WERI-Rb-1 (cell line): ENCODE results near the gene TBRG1.

Source experiments
- DNase-seq: peaks from one replicate; pipeline ENCODE4 v3.0.0-alpha.2; 2020
- H3K27ac ChIP-seq: fragments of 250-450 bp; sonication (Bioruptor Pico); 2 replicates; pipeline ENCODE4 v1.5.1; 2020; ENCODE audit warnings: mild to moderate bottlenecking, moderate library complexity
- H3K27me3 ChIP-seq: fragments of 250-450 bp; sonication (Bioruptor Pico); 2 replicates; pipeline ENCODE4 v1.5.1; 2021; ENCODE audit warnings: mild to moderate bottlenecking, low read depth, moderate library complexity; ENCODE audit not compliant: insufficient read depth, severe bottlenecking
- H3K36me3 ChIP-seq: fragments of 250-450 bp; sonication (Bioruptor Pico); 2 replicates; pipeline ENCODE4 v1.5.1; 2020; ENCODE audit warnings: mild to moderate bottlenecking, moderate library complexity
- H3K4me3 ChIP-seq: 2 replicates; pipeline ENCODE4 v1.5.1; 2011; ENCODE audit warnings: low read depth, mild to moderate bottlenecking, control low read depth, low read length
- H3K9me3 ChIP-seq: fragments of 250-450 bp; sonication (Bioruptor Pico); 2 replicates; pipeline ENCODE4 v1.5.1; 2021; ENCODE audit warnings: mild to moderate bottlenecking, moderate library complexity; ENCODE audit not compliant: severe bottlenecking
- CTCF ChIP-seq: IDR thresholded peaks from 2 replicates; pipeline ENCODE4 v1.5.1; 2011; ENCODE audit warnings: low read depth, mild to moderate bottlenecking, control low read depth, inconsistent platforms, low read length

TBRG1 gene

DNA sequence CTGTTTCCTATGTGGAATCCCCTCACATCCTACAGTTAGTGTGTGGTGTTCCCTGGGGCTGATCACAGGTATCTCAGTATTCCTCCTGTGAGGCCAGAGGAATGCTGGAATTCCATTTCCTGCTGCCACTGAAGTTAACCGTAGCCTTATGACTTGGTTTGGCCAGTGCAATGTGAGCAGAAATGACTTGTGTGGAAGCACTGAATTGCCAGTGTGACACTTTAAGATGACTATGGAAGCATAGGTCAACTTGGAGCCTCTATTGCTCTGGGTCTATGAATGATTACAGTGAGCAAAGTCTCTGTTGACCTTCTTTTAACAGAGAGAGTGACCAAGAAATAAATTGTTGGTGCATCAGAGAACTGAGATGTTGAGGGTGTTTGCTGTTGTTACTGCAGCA, 16.5 kb downstream of the TBRG1 start:
- peaks cover 19% of the 10 kb centered on the region for H3K36me3 ChIP-seq
- no peak for TF ChIP-seq CTCF
- DNase-seq: no peak
- H3K27ac ChIP-seq: no peak overlapping the region
- H3K4me3 ChIP-seq: no peak overlapping the region
- peaks cover 5% of the 10 kb centered on the region for H3K9me3 ChIP-seq
- no peaks in the 10 kb centered on the region for H3K27me3 ChIP-seq

GRCh38 chr11:124640666-124641065, 18.0 kb downstream of the TBRG1 start:
- peaks cover 5% of the 10 kb centered on the region for H3K9me3 ChIP-seq
- no peak overlapping the region for H3K4me3 ChIP-seq
- no peak for TF ChIP-seq CTCF
- H3K27me3 ChIP-seq: no peaks in the 10 kb centered on the region
- H3K36me3 ChIP-seq: peaks cover 6% of the 10 kb centered on the region
- DNase-seq: peak; percentile 20
- no peak overlapping the region for H3K27ac ChIP-seq

DNA sequence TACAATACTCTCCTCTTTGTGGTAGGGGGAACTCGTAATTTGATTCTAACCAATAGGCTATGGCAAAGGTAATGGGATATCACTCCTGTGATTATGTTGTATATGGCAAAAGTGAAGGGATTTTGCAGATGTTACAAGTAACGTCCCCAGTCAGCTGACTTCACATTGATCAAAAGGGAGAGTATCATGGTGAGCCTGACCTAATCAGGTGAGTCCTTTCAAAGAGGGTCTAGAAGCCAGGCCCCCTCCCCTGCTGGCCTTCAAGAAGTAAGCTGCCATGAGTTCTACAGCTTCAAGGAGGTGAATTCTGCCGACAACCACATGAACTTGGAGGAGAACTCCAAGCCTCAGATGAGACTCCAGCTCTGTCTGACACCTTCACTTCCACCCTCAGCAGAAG, 20.0 kb downstream of the TBRG1 start:
- no peak for TF ChIP-seq CTCF
- peaks cover 5% of the 10 kb centered on the region for H3K9me3 ChIP-seq

DNA sequence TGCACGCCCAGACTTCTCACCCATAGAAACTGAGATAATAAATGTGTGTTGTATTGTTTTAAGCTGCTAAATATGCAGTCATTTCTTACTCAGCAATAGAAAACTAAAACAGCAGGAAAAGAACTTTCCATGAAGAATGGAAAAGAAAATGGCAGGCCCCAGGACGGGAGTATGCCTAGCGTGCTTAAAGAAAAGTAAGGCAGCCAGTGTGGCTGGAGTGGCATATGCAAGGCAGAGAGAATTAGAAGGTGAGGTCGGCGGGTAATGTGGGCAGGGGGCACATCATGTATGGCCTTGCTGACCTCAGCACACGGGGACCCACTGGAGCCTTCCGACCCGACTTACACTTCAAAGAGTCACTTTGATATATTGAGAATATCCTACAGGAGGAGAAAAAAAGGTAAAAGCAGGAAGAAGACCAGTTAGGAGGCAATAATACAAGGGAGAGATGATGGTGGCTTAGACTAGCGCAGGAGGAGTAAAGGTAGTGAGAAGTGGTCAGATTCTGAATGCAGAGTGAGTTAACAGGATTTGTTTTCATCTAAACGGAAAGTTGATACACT, 20.5 kb downstream of the TBRG1 start:
- Histone ChIP-seq H3K4me3 (no peak overlapping the region), H3K36me3 (no peaks in the 10 kb centered on the region), H3K9me3 (peaks cover 5% of the 10 kb centered on the region), H3K27me3 (no peaks in the 10 kb centered on the region), H3K27ac (no peak overlapping the region)
- TF ChIP-seq CTCF: no peak
- DNase-seq: no peak

More for the DNA sequence above, 20.0 kb downstream of the TBRG1 start:
- H3K36me3 ChIP-seq: no peaks in the 10 kb centered on the region
- no peak overlapping the region for H3K27ac ChIP-seq
- H3K4me3 ChIP-seq: no peak overlapping the region
- DNase-seq: no peak
- no peaks in the 10 kb centered on the region for H3K27me3 ChIP-seq

DNA sequence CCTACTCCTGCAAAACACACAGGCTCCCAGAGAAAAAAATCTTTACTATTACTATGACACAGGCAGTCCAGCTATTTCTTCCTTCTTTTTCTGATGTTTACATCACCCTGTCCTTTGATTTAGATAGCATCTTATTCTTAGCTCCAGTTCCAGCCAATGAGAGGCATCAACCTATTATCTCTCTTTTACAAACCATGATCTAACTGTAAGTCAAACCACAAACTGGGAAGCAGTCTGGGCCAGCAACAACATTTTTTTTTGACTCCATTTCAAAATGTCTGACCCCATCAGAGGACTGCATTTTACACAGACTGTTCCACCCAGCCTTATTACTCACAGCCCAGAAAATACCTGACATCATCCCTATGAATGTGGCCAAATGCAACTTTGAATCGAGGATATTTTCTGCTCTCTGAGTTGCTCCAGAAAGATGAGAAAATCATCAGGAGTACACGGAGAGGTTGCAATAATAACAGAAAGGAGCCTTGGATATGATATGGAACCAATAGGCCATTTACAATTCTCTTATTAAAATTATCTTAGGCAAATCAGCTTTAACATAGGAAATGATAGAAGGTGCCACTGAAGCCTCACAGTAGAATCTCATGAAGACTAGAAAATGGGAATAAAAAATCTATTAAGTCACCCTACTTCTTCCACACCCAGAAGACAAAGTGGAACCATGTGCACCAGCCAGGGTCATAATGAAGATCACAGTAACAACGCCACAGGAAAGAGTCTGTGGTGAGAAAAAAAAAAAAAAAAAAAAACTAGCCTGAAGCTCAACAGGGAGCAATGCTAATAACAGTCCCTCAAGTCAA, 21.2 kb downstream of the TBRG1 start:
- Histone ChIP-seq H3K36me3 (no peaks in the 10 kb centered on the region), H3K4me3 (no peak overlapping the region), H3K27me3 (no peaks in the 10 kb centered on the region), H3K9me3 (peaks cover 5% of the 10 kb centered on the region), H3K27ac (no peak overlapping the region)
- TF ChIP-seq CTCF: no peak
- no peak for DNase-seq
